A673 (cell line): ENCODE data around the gene MNAT1. TPM values are rescaled to one million over a fixed set of nuclear protein-coding genes. Genes with fewer than 3 reads are reported as not detected.

Experiments
- BruUV-seq: library from RNA; stranded (reverse); fragments of 400-500 nt; replicated peaks from 2 replicates; lab custom pipeline; 2021; lab: Mats Ljungman, UMichigan
- CTCF ChIA-PET: fragments of 300-600 bp; sonication (Branson Sonifier 250); formaldehyde crosslinking; loops from one replicate; lab custom pipeline; 2022; ENCODE audit warnings: antibody characterized with exemption; lab: Charles Lee
- POLR2A ChIA-PET: fragments of 300-600 bp; sonication (Branson Sonifier 250); formaldehyde crosslinking; loops from one replicate; lab custom pipeline; 2022; ENCODE audit warnings: antibody characterized with exemption; ENCODE audit not compliant: low non-redundant PET; lab: Charles Lee
- DNase-seq: peaks from one replicate; pipeline ENCODE4 v3.0.0-alpha.2; 2015; ENCODE audit warnings: low spot score
- H3K27ac ChIP-seq: fragments of 200-600 bp; sonication (generic); 2 replicates; pipeline ENCODE4 v1.5.1; 2016; ENCODE audit warnings: mixed run types, low read depth, mild to moderate bottlenecking, mixed read lengths, antibody characterized with exemption, low read length; ENCODE audit not compliant: poor library complexity, severe bottlenecking
- H3K27me3 ChIP-seq: fragments of 200-600 bp; sonication (generic); replicated peaks from 2 replicates; pipeline ENCODE4 v1.6.1; 2017; ENCODE audit warnings: mixed run types, low read depth, mild to moderate bottlenecking, mixed read lengths, antibody characterized with exemption, low read length; ENCODE audit not compliant: insufficient read depth, poor library complexity
- H3K36me3 ChIP-seq: fragments of 200-600 bp; sonication (generic); 2 replicates; pipeline ENCODE4 v1.6.1; 2016; ENCODE audit warnings: mixed run types, mild to moderate bottlenecking, mixed read lengths, antibody characterized with exemption, low read length; ENCODE audit not compliant: insufficient read depth, poor library complexity, severe bottlenecking
- H3K4me1 ChIP-seq: fragments of 200-600 bp; sonication (generic); 2 replicates; pipeline ENCODE4 v1.6.1; 2017; ENCODE audit warnings: mixed run types, mild to moderate bottlenecking, mixed read lengths, antibody characterized with exemption, low read length; ENCODE audit not compliant: insufficient read depth, poor library complexity, severe bottlenecking
- H3K4me3 ChIP-seq: fragments of 200-600 bp; sonication (generic); 2 replicates; pipeline ENCODE4 v1.5.1; 2016; ENCODE audit warnings: low read depth, mixed run types, mild to moderate bottlenecking, mixed read lengths, low read length; ENCODE audit not compliant: poor library complexity, severe bottlenecking
- H3K9me3 ChIP-seq: fragments of 200-600 bp; sonication (generic); 2 replicates; pipeline ENCODE4 v1.6.1; 2016; ENCODE audit warnings: mixed run types, low read depth, mild to moderate bottlenecking, mixed read lengths, antibody characterized with exemption, low read length; ENCODE audit not compliant: poor library complexity, severe bottlenecking
- EZH2 ChIP-seq: fragments of 200-600 bp; sonication (generic); IDR thresholded peaks from 2 replicates; pipeline ENCODE4 v1.6.1; 2017; ENCODE audit warnings: borderline replicate concordance, low read depth, mild to moderate bottlenecking, mixed read lengths, antibody characterized with exemption, low read length; ENCODE audit not compliant: poor library complexity, severe bottlenecking
- intact Hi-C: fragments of 100-400 bp; cut with micrococcal nuclease; formaldehyde crosslinking; loops from one replicate; pipeline ENCODE4 v1.10.0; 2022; ENCODE audit not compliant: unreplicated experiment
- total RNA-seq: library from RNA; stranded (reverse); gene quantifications from 2 replicates; pipeline ENCODE4 v1.2.3, GENCODE V29; 2021
- TF ChIP-seq, protein P1 (sequence below): fragments of 300-800, 200-600 bp; sonication (generic); conservative IDR thresholded peaks from 2 replicates; pipeline ENCODE4 v1.5.1; 2017; ENCODE audit warnings: low read depth, mild to moderate bottlenecking, antibody characterized with exemption, low read length, moderate library complexity, mixed read lengths

MNAT1 gene
- total RNA-seq, 1 experiment from 2014 or later: 70.9 TPM

DNA sequence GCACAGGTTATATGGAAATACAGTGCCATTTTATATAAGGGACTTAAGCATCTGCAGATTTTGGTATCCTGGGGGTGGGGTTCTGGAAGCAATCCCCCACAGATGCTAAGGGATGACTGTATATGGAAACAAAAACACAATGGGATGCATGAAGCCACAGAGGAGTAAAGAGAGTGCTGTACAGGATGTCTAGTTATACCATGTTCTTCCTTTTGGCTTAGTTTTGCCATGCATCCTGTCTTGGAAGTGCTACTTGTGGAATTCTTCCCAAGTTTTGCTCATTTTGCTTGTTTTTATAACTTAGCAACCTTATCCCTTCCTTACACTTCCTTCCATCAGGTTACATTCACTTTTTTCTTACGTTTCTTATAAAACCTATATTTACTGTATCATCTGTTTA lies 190.7 kb downstream of the MNAT1 start:
- Histone ChIP-seq H3K27ac (no peak overlapping the region), H3K4me3 (no peak overlapping the region), H3K4me1 (peaks cover 9% of the 10 kb centered on the region), H3K36me3 (no peaks in the 10 kb centered on the region), H3K9me3 (no peaks in the 10 kb centered on the region), H3K27me3 (no peaks in the 10 kb centered on the region)
- TF ChIP-seq, protein P1, sequence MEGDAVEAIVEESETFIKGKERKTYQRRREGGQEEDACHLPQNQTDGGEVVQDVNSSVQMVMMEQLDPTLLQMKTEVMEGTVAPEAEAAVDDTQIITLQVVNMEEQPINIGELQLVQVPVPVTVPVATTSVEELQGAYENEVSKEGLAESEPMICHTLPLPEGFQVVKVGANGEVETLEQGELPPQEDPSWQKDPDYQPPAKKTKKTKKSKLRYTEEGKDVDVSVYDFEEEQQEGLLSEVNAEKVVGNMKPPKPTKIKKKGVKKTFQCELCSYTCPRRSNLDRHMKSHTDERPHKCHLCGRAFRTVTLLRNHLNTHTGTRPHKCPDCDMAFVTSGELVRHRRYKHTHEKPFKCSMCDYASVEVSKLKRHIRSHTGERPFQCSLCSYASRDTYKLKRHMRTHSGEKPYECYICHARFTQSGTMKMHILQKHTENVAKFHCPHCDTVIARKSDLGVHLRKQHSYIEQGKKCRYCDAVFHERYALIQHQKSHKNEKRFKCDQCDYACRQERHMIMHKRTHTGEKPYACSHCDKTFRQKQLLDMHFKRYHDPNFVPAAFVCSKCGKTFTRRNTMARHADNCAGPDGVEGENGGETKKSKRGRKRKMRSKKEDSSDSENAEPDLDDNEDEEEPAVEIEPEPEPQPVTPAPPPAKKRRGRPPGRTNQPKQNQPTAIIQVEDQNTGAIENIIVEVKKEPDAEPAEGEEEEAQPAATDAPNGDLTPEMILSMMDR: no peak
- TF ChIP-seq EZH2: no peak
- CTCF ChIA-PET: no interaction called here
- POLR2A ChIA-PET: no interaction called here
- intact Hi-C loops: no loop called here
- BruUV-seq: no TSS peak
- no peak for DNase-seq

DNA sequence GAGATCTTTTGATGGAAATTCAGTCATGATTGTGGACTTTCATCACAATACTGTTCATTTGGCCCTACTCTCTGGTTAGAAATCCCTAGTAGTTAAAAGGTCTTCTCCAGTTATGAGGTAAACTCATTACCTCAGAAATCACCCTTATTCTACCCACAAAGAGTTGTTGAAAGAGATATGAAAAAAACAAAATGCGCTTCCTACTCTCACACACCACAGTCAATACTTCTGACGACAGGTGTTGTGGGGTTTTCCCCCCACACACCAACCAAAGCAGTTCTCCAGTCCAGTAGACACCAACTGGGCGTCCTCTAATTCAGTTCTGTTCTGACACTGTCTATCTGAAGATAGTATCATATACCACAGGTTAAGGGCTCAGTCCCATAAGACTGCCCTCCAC lies 191.4 kb downstream of the MNAT1 start:
- Histone ChIP-seq H3K4me3 (no peak overlapping the region), H3K4me1 (peaks cover 9% of the 10 kb centered on the region), H3K27ac (no peak overlapping the region), H3K9me3 (no peaks in the 10 kb centered on the region), H3K36me3 (no peaks in the 10 kb centered on the region), H3K27me3 (no peaks in the 10 kb centered on the region)
- ChIA-PET CTCF (no interaction called here), POLR2A (no interaction called here)
- BruUV-seq: no TSS peak
- no peak for TF ChIP-seq EZH2
- TF ChIP-seq, protein P1: no peak
- DNase-seq: no peak
- intact Hi-C loops: no loop called here

DNA sequence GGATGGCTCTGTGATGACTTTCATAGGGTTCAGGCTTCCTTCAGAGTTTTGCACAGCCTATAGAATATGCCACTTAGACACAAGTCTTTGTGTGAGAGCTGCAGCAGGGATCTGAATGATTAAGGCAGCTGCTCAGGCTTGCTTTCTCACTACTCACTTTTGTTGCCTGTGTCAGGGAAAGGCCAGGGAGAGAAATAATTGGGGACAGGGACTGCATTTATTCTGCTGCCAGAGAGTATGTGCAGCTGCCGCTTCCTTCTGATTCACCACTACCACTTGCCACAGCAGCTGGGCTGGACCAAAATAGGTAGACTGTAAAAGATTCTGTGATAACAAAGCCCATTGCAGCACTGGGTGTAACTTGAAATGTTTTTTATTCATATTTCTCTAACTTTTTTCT lies 196.7 kb downstream of the MNAT1 start:
- Histone ChIP-seq H3K27ac (no peak overlapping the region), H3K4me3 (no peak overlapping the region), H3K4me1 (peaks cover 6% of the 10 kb centered on the region), H3K9me3 (no peaks in the 10 kb centered on the region), H3K36me3 (no peaks in the 10 kb centered on the region), H3K27me3 (no peaks in the 10 kb centered on the region)
- ChIA-PET POLR2A (interaction anchor here (0.5 to 0.6 kb wide), 2 partner anchors 131 to 385 kb away, joined by 3 read pairs; no protein-coding TSS in a partner anchor), CTCF (interaction anchor here (0.5 kb wide), 1 partner anchor 306 kb away, joined by 3 read pairs; no protein-coding TSS in a partner anchor)
- BruUV-seq: no TSS peak
- TF ChIP-seq EZH2: no peak
- TF ChIP-seq, protein P1: no peak
- no peak for DNase-seq
- intact Hi-C loops: no loop called here
